Measurements from ENCODE around the gene IL19.

Gene IL19

GRCh38 chr1:206841609-206842323, 71.2 kb downstream of the IL19 start:
- TF ChIP-seq CTCF (IDR thresholded peaks at IDR 0.05; ENCODE audit: borderline replicate concordance, extremely low read depth, low read length, poor library complexity, severe bottlenecking) = no peak
- no peak for TF ChIP-seq EZH2 (IDR thresholded peaks at IDR 0.05; ENCODE audit: borderline replicate concordance, low read depth, low read length, severe bottlenecking)
- no peak overlapping the region for H2AFZ ChIP-seq (ENCODE audit: low read depth, low read length)
- H3K4me3 ChIP-seq (ENCODE audit: low read depth in 1 of 2, low read length in 2 of 2) = no peak overlapping the region
- no peaks in the 10 kb centered on the region for H4K20me1 ChIP-seq (ENCODE audit: insufficient read depth, low read length)
- ATAC-seq (ENCODE audit: insufficient read depth, low read depth) = no peak
- no peaks in the 10 kb centered on the region for H3K27me3 ChIP-seq (ENCODE audit: insufficient read depth, low read length, poor library complexity)
- no peak for DNase-seq
- no peaks in the 10 kb centered on the region for H3K4me1 ChIP-seq (ENCODE audit: insufficient read depth, low read length)
- H3K79me2 ChIP-seq (ENCODE audit: insufficient read depth, low read length) = no peaks in the 10 kb centered on the region
- no peak overlapping the region for H3K4me2 ChIP-seq (ENCODE audit: insufficient read depth, low read length)
- H3K9me3 ChIP-seq (ENCODE audit: insufficient read depth, low read length, severe bottlenecking) = no peaks in the 10 kb centered on the region
- H3K9ac ChIP-seq (ENCODE audit: low read depth, low read length) = no peak overlapping the region
- no peak overlapping the region for H3K27ac ChIP-seq (ENCODE audit: low read length)
- H3K36me3 ChIP-seq (ENCODE audit: insufficient read depth, low read length) = no peaks in the 10 kb centered on the region

GRCh38 chr1:206842854-206843253, 72.3 kb downstream of the IL19 start:
- H4K20me1 ChIP-seq (ENCODE audit: insufficient read depth, low read length) = no peaks in the 10 kb centered on the region
- H3K79me2 ChIP-seq (ENCODE audit: insufficient read depth, low read length) = no peaks in the 10 kb centered on the region
- no peak overlapping the region for H3K9ac ChIP-seq (ENCODE audit: low read depth, low read length)
- TF ChIP-seq CTCF (IDR thresholded peaks at IDR 0.05; ENCODE audit: borderline replicate concordance, extremely low read depth, low read length, poor library complexity, severe bottlenecking) (no peak), EZH2 (IDR thresholded peaks at IDR 0.05; ENCODE audit: borderline replicate concordance, low read depth, low read length, severe bottlenecking) (no peak)
- no peak overlapping the region for H2AFZ ChIP-seq (ENCODE audit: low read depth, low read length)
- no peaks in the 10 kb centered on the region for H3K36me3 ChIP-seq (ENCODE audit: insufficient read depth, low read length)
- no peak overlapping the region for H3K4me3 ChIP-seq (ENCODE audit: low read depth in 1 of 2, low read length in 2 of 2)
- H3K27me3 ChIP-seq (ENCODE audit: insufficient read depth, low read length, poor library complexity) = no peaks in the 10 kb centered on the region
- no peak for DNase-seq
- H3K9me3 ChIP-seq (ENCODE audit: insufficient read depth, low read length, severe bottlenecking) = no peaks in the 10 kb centered on the region
- H3K4me1 ChIP-seq (ENCODE audit: insufficient read depth, low read length) = no peaks in the 10 kb centered on the region
- no peak overlapping the region for H3K27ac ChIP-seq (ENCODE audit: low read length)
- no peak for ATAC-seq (ENCODE audit: insufficient read depth, low read depth)
- H3K4me2 ChIP-seq (ENCODE audit: insufficient read depth, low read length) = no peak overlapping the region

GRCh38 chr1:206843626-206844025, 73.1 kb downstream of the IL19 start:
- TF ChIP-seq EZH2 (IDR thresholded peaks at IDR 0.05; ENCODE audit: borderline replicate concordance, low read depth, low read length, severe bottlenecking) = no peak
- Histone ChIP-seq H3K9ac (ENCODE audit: low read depth, low read length) (no peak overlapping the region), H3K4me2 (ENCODE audit: insufficient read depth, low read length) (no peak overlapping the region), H3K27me3 (ENCODE audit: insufficient read depth, low read length, poor library complexity) (no peaks in the 10 kb centered on the region), H3K4me3 (ENCODE audit: low read depth in 1 of 2, low read length in 2 of 2) (no peak overlapping the region), H3K27ac (ENCODE audit: low read length) (no peak overlapping the region), H2AFZ (ENCODE audit: low read depth, low read length) (no peak overlapping the region), H3K4me1 (ENCODE audit: insufficient read depth, low read length) (no peaks in the 10 kb centered on the region), H4K20me1 (ENCODE audit: insufficient read depth, low read length) (no peaks in the 10 kb centered on the region), H3K36me3 (ENCODE audit: insufficient read depth, low read length) (no peaks in the 10 kb centered on the region), H3K79me2 (ENCODE audit: insufficient read depth, low read length) (no peaks in the 10 kb centered on the region), H3K9me3 (ENCODE audit: insufficient read depth, low read length, severe bottlenecking) (no peaks in the 10 kb centered on the region)
- DNase-seq (no peak), ATAC-seq (ENCODE audit: insufficient read depth, low read depth) (no peak)

GRCh38 chr1:206846487-206846886, 75.9 kb downstream of the IL19 start:
- Histone ChIP-seq H3K27ac (ENCODE audit: low read length) (no peak overlapping the region), H3K27me3 (ENCODE audit: insufficient read depth, low read length, poor library complexity) (no peaks in the 10 kb centered on the region), H4K20me1 (ENCODE audit: insufficient read depth, low read length) (no peaks in the 10 kb centered on the region), H3K9ac (ENCODE audit: low read depth, low read length) (no peak overlapping the region), H3K79me2 (ENCODE audit: insufficient read depth, low read length) (no peaks in the 10 kb centered on the region), H3K9me3 (ENCODE audit: insufficient read depth, low read length, severe bottlenecking) (no peaks in the 10 kb centered on the region), H3K36me3 (ENCODE audit: insufficient read depth, low read length) (no peaks in the 10 kb centered on the region), H3K4me3 (ENCODE audit: low read depth in 1 of 2, low read length in 2 of 2) (no peak overlapping the region), H3K4me2 (ENCODE audit: insufficient read depth, low read length) (no peak overlapping the region), H3K4me1 (ENCODE audit: insufficient read depth, low read length) (no peaks in the 10 kb centered on the region), H2AFZ (ENCODE audit: low read depth, low read length) (no peak overlapping the region)
- TF ChIP-seq EZH2 (IDR thresholded peaks at IDR 0.05; ENCODE audit: borderline replicate concordance, low read depth, low read length, severe bottlenecking) = no peak
- TF ChIP-seq CTCF (IDR thresholded peaks at IDR 0.05; ENCODE audit: borderline replicate concordance, extremely low read depth, low read length, poor library complexity, severe bottlenecking) = no peak
- no peak for DNase-seq
- ATAC-seq (ENCODE audit: insufficient read depth, low read depth) = no peak
